Sigmoid colon (tissue), 7 donors: ENCODE results near the gene ALDH3A1. TPM values are rescaled to one million over a fixed set of nuclear protein-coding genes. Genes with fewer than 3 reads are reported as not detected.
A peak's percentile ranks its signal among the peaks of the same experiment; 100 is the strongest.

Source experiments
- DNase-seq: peaks from one replicate; pipeline ENCODE4 v3.0.0-alpha.2; 2019
- H3K27ac ChIP-seq, 4 donors: fragments of 200-600 bp; sonication (generic); one replicate each; pipeline ENCODE4 v1.5.1; 2016 to 2019; ENCODE audit warnings: mild to moderate bottlenecking in 1 of 4
- H3K27me3 ChIP-seq, 3 donors: fragments of 200-600 bp; sonication (generic); one replicate each; pipeline ENCODE4 v1.5.1; 2019; ENCODE audit warnings: mild to moderate bottlenecking in 1 of 3
- H3K36me3 ChIP-seq, 4 donors: fragments of 200-600 bp; sonication (generic); one replicate each; pipeline ENCODE4 v1.5.1; 2016 to 2019
- H3K4me1 ChIP-seq, 4 donors: fragments of 200-600 bp; sonication (generic); one replicate each; pipeline ENCODE4 v1.5.1; 2017 to 2019
- H3K4me3 ChIP-seq, 4 donors: fragments of 200-600 bp; sonication (generic); one replicate each; pipeline ENCODE4 v1.5.1; 2017 to 2019; ENCODE audit warnings: mild to moderate bottlenecking in 2 of 4, moderate library complexity in 1 of 4
- H3K9me3 ChIP-seq, 4 donors: fragments of 200-600 bp in 3 of 4; sonication (generic) in 3 of 4; one replicate each; pipeline versions ENCODE4 v1.5.1 to v1.6.1; 2013 to 2019
- CTCF ChIP-seq, 4 experiments: fragments of 450-650 bp in 3 of 4; fragments of 200-600 bp in 1 of 4; IDR thresholded peaks; one replicate each; pipeline ENCODE4 v1.5.1; 2016 to 2019; ENCODE audit warnings: antibody characterized with exemption in 4 of 4, mild to moderate bottlenecking in 3 of 4, moderate library complexity in 2 of 4
- EP300 ChIP-seq, 4 donors: sonication (generic); formaldehyde crosslinking; IDR thresholded peaks; one replicate each; pipeline ENCODE4 v1.6.1; 2017; ENCODE audit warnings: antibody characterized with exemption in 4 of 4
- POLR2A ChIP-seq, 2 donors: fragments of 450-650 bp; IDR thresholded peaks; one replicate each; pipeline ENCODE4 v1.6.1; 2016; ENCODE audit warnings: antibody characterized with exemption in 2 of 2, mild to moderate bottlenecking in 2 of 2, moderate library complexity in 2 of 2
- POLR2AphosphoS5 ChIP-seq, 4 donors: sonication (generic); formaldehyde crosslinking; IDR thresholded peaks; one replicate each; pipeline ENCODE4 v1.6.1; 2017; ENCODE audit warnings: antibody characterized with exemption in 4 of 4
- WGBS, 2 donors: extraction: QIAGEN DNeasy Blood & Tissue Kit; methylation state at CpG; one replicate each; pipeline ENCODE4 v1.1.7; 2013; 5-methylcytosine and 5-hydroxymethylcytosine counted together
- intact Hi-C: fragments of 100-400 bp; cut with DNase I; formaldehyde crosslinking; loops from one replicate; pipeline ENCODE4 v1.15.1; 2023
- polyA plus RNA-seq, 3 donors: library from polyadenylated mRNA; stranded (reverse); fragments of 200-250 nt; gene quantifications; one replicate each; pipeline ENCODE4 v1.2.3, GENCODE V29; 2013
- total RNA-seq, 4 donors: library from RNA; depleted of rRNA; stranded (reverse); fragments of >200 nt; gene quantifications; one replicate each; pipeline ENCODE4 v1.1.0, GENCODE V29; 2016
- donor health status: healthy with polysubstance abuse.
- donor health status: Bipolar disorder and iron deficiency.
- donor health status: healthy.

Gene ALDH3A1
- total and polyA plus RNA-seq, 7 donors: 0.16 to 6.0 (median 1.1) TPM

- H3K4me3 ChIP-seq: no peak overlapping the region
- DNase-seq: no peak
- intact Hi-C loops: no loop called here
- no peaks in the 10 kb centered on the region for H3K27me3 ChIP-seq
- no peaks in the 10 kb centered on the region for H3K9me3 ChIP-seq
- whole genome bisulfite sequencing, 2 donors: 88 to 90% methylated on average over 13 of the region's 13 CpGs
- no peak for TF ChIP-seq EP300 (IDR thresholded peaks at IDR 0.05)
- TF ChIP-seq POLR2A (IDR thresholded peaks at IDR 0.05): no peak
- TF ChIP-seq POLR2AphosphoS5 (IDR thresholded peaks at IDR 0.05): no peak
- no peak for TF ChIP-seq CTCF (IDR thresholded peaks at IDR 0.05)
- H3K4me1 ChIP-seq: peaks cover 0 to 12% (median 2%) of the 10 kb centered on the region in 4 donors
- H3K27ac ChIP-seq: no peak overlapping the region
- H3K36me3 ChIP-seq: no peaks in the 10 kb centered on the region
These were observed 42.9 kb downstream of the ALDH3A1 start for GRCh38 chr17:19705201-19705600.

- peaks cover 0 to 12% (median 2%) of the 10 kb centered on the region in 4 donors for H3K4me1 ChIP-seq
- intact Hi-C loops: no loop called here
- H3K4me3 ChIP-seq: no peak overlapping the region
- peak overlapping the region in 1 of 4 donors; percentile 5 for H3K27ac ChIP-seq
- no peaks in the 10 kb centered on the region for H3K27me3 ChIP-seq
- TF ChIP-seq EP300 (IDR thresholded peaks at IDR 0.05) (no peak), CTCF (IDR thresholded peaks at IDR 0.05) (no peak), POLR2AphosphoS5 (IDR thresholded peaks at IDR 0.05) (no peak)
- WGBS, 2 donors: 87 to 88% methylated on average over 17 of the region's 17 CpGs
- no peaks in the 10 kb centered on the region for H3K9me3 ChIP-seq
- no peaks in the 10 kb centered on the region for H3K36me3 ChIP-seq
- no peak for DNase-seq
These were observed 44.1 kb downstream of the ALDH3A1 start for GRCh38 chr17:19703828-19704613.

- H3K4me1 ChIP-seq: peaks cover 0 to 12% (median 2%) of the 10 kb centered on the region in 4 donors
- H3K27ac ChIP-seq: peak overlapping the region in 2 of 4 donors; percentile 5 to 7
- no peaks in the 10 kb centered on the region for H3K27me3 ChIP-seq
- H3K4me3 ChIP-seq: no peak overlapping the region
- DNase-seq: no peak
- TF ChIP-seq POLR2A (IDR thresholded peaks at IDR 0.05): no peak
- TF ChIP-seq EP300 (IDR thresholded peaks at IDR 0.05): no peak
- TF ChIP-seq CTCF (IDR thresholded peaks at IDR 0.05): no peak
- no peak for TF ChIP-seq POLR2AphosphoS5 (IDR thresholded peaks at IDR 0.05)
- 74 to 80% methylated on average over 10 of the region's 10 CpGs for WGBS, 2 donors
- intact Hi-C loops: no loop called here
- no peaks in the 10 kb centered on the region for H3K9me3 ChIP-seq
- H3K36me3 ChIP-seq: no peaks in the 10 kb centered on the region
These were observed 44.8 kb downstream of the ALDH3A1 start for GRCh38 chr17:19703106-19703827.

- Histone ChIP-seq H3K4me3 (no peak overlapping the region), H3K27ac (no peak overlapping the region), H3K4me1 (peaks cover 0 to 12% (median 2%) of the 10 kb centered on the region in 4 donors), H3K36me3 (no peaks in the 10 kb centered on the region), H3K27me3 (no peaks in the 10 kb centered on the region), H3K9me3 (no peaks in the 10 kb centered on the region)
- TF ChIP-seq POLR2A (IDR thresholded peaks at IDR 0.05): no peak
- TF ChIP-seq EP300 (IDR thresholded peaks at IDR 0.05): no peak
- TF ChIP-seq CTCF (IDR thresholded peaks at IDR 0.05): no peak
- no peak for TF ChIP-seq POLR2AphosphoS5 (IDR thresholded peaks at IDR 0.05)
- 72 to 74% methylated on average over 4 of the region's 4 CpGs for WGBS, 2 donors
- no peak for DNase-seq
- intact Hi-C loops: no loop called here
These were observed 45.9 kb downstream of the ALDH3A1 start for GRCh38 chr17:19702217-19702641.

Other genes with a start within 250 kb of the ALDH3A1 start
- gene SLC47A1, start 214.4 kb downstream of the ALDH3A1 start, total RNA-seq: 1 to 10 TPM in 2 of 4 donors, under 1 TPM in 2; 0.82 to 8.2 (median 2.5) TPM
- 1 to 10 TPM in 2 of 3 donors, under 1 TPM in 1; 0.82 to 3.7 (median 1.2) TPM for gene SLC47A1, start 214.4 kb downstream of the ALDH3A1 start, polyA plus RNA-seq
- gene ALDH3A2, start 99.5 kb downstream of the ALDH3A1 start, total RNA-seq: 100 to 1,000 TPM in 1 of 4 donors, 10 to 100 TPM in 3; 56.8 to 104 (median 78.2) TPM
- gene ALDH3A2, start 99.5 kb downstream of the ALDH3A1 start, polyA plus RNA-seq: 10 to 100 TPM; 45.0 to 69.6 (median 53.0) TPM
- gene SLC47A2, start 31.7 kb downstream of the ALDH3A1 start, total RNA-seq: not detected
- under 1 TPM; 0.35 to 0.60 (median 0.46) TPM for gene SLC47A2, start 31.7 kb downstream of the ALDH3A1 start, polyA plus RNA-seq
- gene ULK2, start 119.6 kb upstream of the ALDH3A1 start, total RNA-seq: 10 to 100 TPM; 27.0 to 31.3 (median 28.2) TPM
- 1 to 10 TPM; 2.5 to 5.4 (median 4.6) TPM for gene ULK2, start 119.6 kb upstream of the ALDH3A1 start, polyA plus RNA-seq
- 10 to 100 TPM; 24.0 to 37.5 (median 30.9) TPM for gene AKAP10, start 229.5 kb upstream of the ALDH3A1 start, total RNA-seq
- 10 to 100 TPM in 2 of 3 donors, 1 to 10 TPM in 1; 9.5 to 12.0 (median 11.4) TPM for gene AKAP10, start 229.5 kb upstream of the ALDH3A1 start, polyA plus RNA-seq